ENCODE results near the gene GLRA3. TPM values are rescaled to one million over a fixed set of nuclear protein-coding genes. Genes with fewer than 3 reads are reported as not detected.
"Not testable (repeated sequence)": the region's sequence is repeated elsewhere in the genome, so short reads cannot be mapped to it uniquely, and the experiment has no call there.

Gene GLRA3
- not detected for polyA plus RNA-seq (ENCODE audit: insufficient read length in 10 of 10)
- long read RNA-seq, donor 1: 0 reads
- long read RNA-seq, donor 2: 0 reads
- long read RNA-seq, donor 3: 0 reads
- long read RNA-seq, donor 4: 0 reads
- long read RNA-seq, donor 5: 0 reads
- long read RNA-seq, donor 6: 0 reads
- long read RNA-seq, donor 7: 0 reads
- long read RNA-seq, donor 8: 0 reads
- long read RNA-seq, donor 9: 0 reads

GRCh38 chr4:174828845-174829701 is at the start of gene GLRA3:
Gene GLRA3 (minus strand): TSS chr4:174829247. CDS start chr4:174828811, 436 bp downstream.
- peak; percentile 20 to 81 (median 59) for DNase-seq

- no peak for DNase-seq
Observed at GRCh38 chr4:174874898-174875297, 45.9 kb upstream of the GLRA3 start.

DNA sequence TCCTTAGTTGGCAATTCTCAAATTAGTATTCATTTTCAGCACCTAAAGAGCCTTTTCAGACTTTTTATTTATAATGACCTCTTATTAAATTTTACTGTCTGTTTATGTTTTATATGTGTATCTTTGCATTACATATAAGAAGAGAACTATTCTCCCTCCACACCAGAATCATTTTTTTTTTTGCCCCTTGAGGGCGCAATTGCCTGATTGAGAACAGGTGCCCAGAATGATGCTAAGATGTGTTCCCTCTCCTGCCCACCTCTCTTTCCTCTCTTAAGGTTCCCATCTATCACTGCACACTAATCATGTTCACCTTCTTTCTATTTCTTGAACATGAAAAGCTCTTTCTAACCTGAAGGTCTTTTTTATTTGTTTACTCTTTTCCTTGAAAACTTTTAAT is 44.9 kb upstream of the GLRA3 start:
- DNase-seq: no peak

DNA sequence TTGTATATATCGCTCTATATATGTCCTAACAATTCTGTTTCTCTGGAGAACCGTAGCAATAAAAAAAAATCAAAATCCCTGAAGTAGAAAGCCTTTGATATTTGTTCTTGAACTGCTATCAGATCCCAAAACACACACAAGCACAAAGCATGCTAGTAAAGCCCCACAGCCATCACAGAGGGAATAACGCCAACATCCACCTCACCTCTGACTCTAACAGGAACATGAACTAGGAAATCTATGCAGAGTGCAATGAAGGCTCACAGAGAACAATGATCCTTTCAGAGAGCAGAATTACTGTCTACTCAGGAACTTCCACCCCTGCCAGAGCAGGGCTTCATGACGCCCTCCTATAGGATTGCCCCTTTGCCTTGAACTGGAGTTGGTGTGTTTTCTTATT is 44.1 kb upstream of the GLRA3 start:
- not testable (repeated sequence) for DNase-seq

- no peak for DNase-seq
Observed at GRCh38 chr4:174871407-174871806, 42.4 kb upstream of the GLRA3 start.

DNA sequence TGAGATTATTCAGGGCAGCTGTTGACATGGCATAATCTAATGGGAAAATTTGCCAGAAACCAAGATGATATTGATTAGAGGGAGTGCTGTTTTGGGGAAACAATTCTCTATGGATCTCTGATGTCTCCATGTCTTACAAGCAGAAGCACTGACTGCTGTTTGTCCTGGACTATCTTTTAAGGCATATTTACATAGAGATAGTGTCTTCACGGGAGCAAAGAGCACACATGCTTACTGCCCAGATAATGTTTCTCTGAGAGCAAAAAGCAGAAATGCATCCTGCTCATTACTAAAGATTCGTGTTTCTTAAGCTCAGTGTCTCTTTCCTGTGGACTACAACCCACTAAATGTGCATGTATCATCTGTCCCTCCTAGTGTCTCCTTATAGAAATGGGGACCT is 41.3 kb upstream of the GLRA3 start:
- DNase-seq: no peak

- DNase-seq: no peak
Observed at GRCh38 chr4:174869339-174869738, 40.3 kb upstream of the GLRA3 start.

- no peak for DNase-seq
Observed at GRCh38 chr4:174867903-174868302, 38.9 kb upstream of the GLRA3 start.

DNA sequence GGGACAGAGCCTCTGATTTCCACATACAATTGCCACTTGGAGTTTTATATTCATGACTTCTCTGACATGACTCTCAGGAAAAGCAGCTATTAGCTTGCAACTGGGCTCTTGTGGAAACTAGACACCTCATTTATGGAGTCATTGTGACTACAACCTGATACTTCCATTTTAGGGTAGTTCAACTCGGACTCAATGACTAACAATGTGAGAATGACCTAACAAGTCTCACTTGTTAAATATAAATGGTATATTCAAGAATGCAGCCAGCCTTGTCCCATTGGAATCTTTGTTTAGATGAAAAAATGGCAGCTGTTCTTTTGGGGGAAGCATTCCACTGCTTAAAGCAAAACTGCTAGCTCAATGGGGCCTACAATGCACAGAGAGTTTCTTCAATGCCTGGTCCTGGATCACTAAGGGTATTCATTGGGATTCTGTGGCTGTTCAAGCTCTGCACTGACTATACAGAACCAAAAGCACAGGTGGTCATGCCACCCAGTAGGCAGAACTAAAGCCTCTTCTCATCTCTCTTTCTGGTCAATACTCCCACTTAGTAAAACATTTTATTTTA is 36.5 kb upstream of the GLRA3 start:
- DNase-seq: no peak

DNA sequence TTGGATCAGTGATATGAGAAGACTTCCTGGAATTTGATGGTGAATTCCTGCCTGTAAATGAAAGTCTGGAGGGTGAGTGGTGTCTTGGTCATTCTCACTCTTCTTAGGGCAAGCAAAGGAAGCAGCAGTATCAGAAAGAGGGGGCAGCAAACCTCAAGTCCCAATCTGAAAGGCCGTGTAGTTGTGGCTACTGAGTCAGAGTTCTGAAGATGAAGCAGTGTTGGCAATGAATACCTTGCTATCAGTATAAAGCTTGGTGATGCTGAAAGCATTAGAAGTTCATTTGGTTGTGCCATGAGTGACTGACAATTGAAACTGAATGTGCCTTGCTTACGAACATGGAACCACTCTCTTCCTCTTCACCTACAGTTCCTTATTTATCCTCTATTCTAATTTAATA is 35.0 kb upstream of the GLRA3 start:
- no peak for DNase-seq

GRCh38 chr4:174860588-174860987 is 31.5 kb upstream of the GLRA3 start:
- DNase-seq: no peak

DNA sequence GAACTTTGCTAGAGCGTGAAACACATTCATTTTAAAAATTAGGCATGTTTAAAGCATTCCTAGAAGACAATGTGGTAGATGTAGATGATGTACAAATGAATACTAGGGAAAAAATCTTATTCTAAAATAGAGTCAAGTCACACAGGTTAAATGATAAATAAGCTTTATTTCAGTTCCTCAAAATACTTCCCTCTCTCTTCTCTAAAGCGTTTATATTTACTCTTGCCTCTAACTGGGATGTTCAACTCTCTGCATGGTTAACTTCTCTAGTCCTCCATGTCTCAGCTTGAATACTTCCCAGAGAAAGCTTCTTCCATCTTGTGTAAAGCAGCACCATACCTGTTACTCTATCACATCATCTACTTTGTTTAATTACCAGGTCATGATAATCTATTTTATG is 30.9 kb upstream of the GLRA3 start:
- DNase-seq: no peak

DNA sequence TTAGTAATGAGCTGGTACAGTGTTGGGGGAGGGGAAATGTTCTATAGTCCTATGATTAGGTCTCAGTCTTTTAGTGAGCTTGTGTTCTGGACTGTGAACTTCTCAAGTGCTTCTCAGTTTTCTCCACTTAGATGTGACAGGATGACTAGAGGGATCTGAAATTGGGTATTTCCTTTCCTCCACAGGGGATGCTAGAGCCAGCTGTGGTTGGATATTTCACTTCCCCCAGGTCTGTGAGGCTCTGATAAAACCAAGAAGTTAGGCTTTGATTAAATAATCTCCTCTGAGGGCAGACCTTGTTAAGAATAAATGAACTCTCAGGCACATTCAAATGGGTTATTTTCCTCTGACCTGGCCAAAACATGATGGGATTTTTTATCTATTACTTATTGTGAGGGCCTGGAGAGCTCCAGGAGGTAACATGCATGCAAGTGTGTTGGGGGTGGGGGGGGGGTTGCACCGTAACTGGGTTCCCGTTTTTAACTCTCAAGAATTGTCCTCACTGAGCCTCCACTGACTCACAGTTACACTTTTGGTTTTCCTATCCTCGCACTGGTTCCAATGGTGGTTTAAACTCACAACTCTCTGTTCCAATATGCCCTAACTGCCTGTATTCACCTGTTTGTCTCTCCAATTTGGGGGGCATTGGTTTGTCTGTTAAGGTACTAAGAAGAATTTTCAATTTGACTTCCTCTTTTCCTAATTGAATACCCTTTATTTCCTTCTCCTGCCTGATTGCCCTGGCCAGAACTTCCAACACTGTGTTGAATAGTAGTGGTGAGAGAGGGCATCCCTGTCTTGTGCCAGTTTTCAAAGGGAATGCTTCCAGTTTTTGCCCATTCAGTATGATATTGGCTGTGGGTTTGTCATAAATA is 28.1 kb upstream of the GLRA3 start:
- DNase-seq: no peak

- no peak for DNase-seq
Observed at GRCh38 chr4:174855050-174855449, 26.0 kb upstream of the GLRA3 start.

DNA sequence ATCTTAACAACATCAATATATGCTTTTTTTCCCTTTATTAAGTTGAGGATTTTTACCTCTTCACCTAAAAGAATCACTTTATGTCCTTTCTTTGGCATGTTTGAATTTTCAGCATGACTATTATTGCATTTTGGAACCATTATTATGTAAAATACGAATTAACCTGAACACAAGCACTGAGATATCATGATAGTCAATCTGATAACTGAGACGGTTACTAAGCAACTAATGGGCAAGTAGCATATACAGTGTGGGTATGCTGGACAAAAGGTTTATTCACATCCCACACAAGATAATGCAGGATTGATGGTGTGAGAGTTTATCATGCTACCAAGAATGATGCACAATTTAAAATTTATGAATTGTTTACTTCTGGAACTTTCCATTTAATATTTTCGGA is 24.6 kb upstream of the GLRA3 start:
- DNase-seq: no peak

DNA sequence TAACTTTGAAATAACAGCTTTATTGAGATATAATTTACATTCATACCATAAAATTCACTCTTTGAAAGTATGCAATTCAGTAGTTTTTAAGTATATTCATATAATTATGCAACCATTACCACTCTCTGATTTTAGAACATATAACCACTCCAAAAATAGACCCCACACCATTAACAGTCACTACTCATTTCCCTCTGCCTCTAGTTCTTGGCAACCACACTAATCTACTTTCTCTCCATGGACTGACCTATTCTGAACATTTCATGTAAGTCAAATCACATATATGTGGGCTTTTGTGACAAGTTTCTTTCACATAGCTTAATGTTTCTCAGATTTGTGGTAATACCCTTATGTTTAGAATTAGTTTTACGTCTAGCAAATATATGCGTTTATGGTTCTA is 19.5 kb upstream of the GLRA3 start:
- no peak for DNase-seq

GRCh38 chr4:174847801-174848427 is 18.9 kb upstream of the GLRA3 start:
- DNase-seq: no peak

- no peak for DNase-seq
Observed at GRCh38 chr4:174835536-174835935, 6.5 kb upstream of the GLRA3 start.

GRCh38 chr4:174834477-174834876 is 5.4 kb upstream of the GLRA3 start:
- no peak for DNase-seq

GRCh38 chr4:174826660-174827059 is 2.4 kb downstream of the GLRA3 start:
- DNase-seq: no peak

GRCh38 chr4:174815282-174815681 is 13.8 kb downstream of the GLRA3 start:
- no peak for DNase-seq

DNA sequence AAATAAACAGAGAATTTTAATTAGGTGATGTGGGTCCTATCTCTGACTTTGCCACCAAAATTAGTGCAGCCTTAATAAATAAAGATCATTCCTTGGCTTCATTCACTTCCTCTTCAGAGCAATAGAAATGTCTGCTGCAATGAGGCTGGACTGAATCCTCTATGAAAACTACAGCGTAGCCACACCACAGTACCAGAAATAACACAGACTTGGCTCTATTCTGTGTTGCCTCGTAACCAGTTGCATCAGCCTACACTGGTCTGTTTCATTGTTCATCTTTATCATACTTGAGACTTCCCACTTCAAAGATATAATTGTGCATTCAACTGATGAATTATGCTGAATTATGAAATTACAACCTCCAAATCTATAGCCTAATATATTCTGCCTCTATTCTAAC is 15.8 kb downstream of the GLRA3 start:
- no peak for DNase-seq

Measured in muscle of back (tissue), 13 donors.